Activated CD8-positive, alpha-beta memory T cell treated with anti-CD3 and anti-CD28 coated beads, Interleukin-2, amount 50 U/mL, for 24 hours (primary cell): ENCODE results near the gene STOX2.

ENCODE experiments used
- DNase-seq: peaks from one replicate; pipeline ENCODE4 v3.0.0-alpha.2; 2020; ENCODE audit errors: extremely low read depth

The STOX2 gene

DNA sequence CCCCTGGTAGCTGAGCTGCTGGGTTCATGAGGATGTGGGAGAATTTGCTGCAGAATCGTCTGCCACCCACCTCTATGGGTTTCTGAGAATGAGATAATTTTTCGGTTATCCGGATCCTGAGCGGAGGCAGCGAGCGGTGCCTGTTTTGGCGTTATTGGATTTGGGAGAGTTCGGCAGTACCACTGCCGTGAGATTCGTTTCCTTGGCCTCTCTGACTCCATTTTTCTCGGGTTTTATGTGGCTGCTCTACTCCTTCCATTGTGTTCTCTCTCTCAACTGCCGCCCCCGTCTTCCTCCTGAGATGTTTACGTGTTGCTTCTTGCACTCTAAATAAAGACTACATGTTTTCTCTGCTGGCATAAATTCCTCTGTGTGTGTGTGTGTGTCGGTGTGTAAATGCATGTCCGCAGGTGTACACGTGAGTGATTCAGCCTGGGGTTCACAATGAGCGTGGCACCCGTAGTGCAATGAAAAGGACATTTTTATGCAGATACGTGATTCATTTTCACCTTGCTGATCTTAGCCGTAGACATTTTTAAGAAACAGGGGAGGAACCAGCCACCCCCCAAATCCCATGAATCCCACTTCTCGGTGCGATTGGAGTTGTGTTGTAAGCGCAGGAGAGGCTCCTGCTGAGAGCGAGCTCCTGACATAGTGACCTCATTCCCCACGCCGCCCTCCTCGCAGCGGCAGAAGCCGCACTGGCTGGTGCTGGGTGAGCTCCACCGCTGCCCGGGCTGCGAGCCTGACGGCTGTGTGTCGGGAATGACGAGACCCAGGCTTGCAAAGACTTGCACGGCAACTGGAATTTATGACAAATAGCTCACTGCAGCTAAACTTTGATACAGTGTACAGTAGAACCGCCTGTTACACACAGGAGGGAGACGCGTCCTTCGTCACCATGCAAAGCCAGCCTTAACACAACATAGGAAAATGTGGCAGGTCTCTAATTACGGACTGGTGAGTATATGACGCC, 82.2 kb downstream of the STOX2 start:
- no peak for DNase-seq

DNA sequence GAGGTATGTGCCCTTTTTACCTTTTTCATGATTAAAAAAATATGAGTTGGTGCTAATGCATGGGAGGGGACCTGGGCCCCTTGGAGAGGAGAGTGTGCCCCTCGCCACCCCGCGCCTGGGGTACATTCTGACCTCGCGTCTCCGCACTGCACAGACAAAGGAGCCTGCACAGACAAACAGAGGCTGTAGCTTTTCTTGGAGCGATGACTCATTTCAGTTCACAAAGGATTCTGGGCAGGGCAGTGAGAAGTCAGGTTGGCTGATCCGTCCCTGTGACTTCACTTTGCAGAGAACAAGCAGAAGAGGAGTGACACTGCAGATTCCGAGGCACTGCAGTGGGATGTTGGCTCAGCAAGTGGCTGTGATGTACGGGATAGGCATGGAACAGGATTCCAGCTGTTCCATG, 82.9 kb downstream of the STOX2 start:
- DNase-seq = no peak

GRCh38 chr4:183988874-183989273, 83.8 kb downstream of the STOX2 start:
- DNase-seq = no peak

DNA sequence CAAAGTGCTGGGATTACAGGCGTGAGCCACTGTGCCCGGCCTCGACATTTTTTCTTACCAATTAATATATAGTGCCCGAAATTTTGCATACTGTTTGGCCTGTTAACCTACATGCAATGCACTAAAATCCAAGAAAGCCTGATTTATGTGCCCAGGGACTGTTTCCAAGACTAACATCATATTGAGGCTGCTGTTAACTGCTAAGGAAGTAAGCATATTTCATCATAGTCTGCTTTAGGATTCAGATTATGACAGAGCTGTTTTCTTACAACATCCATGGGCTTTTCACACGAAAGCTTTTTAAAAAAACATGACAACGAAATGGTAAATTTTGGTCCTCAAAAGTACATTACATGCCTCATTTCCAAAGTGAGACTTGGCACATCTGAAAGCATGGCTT, 84.4 kb downstream of the STOX2 start:
- no peak for DNase-seq

- no peak for DNase-seq
These were observed 84.8 kb downstream of the STOX2 start for GRCh38 chr4:183989931-183990330.

- no peak for DNase-seq
These were observed 88.6 kb downstream of the STOX2 start for GRCh38 chr4:183993676-183994075.

DNA sequence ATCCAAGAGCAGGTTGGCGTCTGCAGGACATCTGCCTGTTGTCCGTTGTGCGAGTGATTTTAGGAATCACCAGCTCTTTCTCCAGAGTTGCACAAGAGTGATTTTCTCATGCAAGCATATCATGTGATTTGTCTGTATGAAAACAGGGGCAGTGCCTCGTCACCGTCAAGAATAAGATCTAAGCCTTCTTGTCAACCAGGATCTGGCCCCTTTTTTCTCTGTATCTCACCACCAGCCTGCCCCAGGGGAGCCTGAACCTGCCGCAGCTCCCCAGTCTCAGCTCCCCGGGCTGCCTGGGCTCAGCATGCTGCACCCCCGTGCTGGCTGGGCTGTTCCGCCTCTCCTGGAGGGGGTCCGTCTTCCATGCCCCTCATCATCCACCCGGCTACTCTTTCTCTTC, 90.5 kb downstream of the STOX2 start:
- DNase-seq = no peak

GRCh38 chr4:183996868-183997267, 91.8 kb downstream of the STOX2 start:
- no peak for DNase-seq

DNA sequence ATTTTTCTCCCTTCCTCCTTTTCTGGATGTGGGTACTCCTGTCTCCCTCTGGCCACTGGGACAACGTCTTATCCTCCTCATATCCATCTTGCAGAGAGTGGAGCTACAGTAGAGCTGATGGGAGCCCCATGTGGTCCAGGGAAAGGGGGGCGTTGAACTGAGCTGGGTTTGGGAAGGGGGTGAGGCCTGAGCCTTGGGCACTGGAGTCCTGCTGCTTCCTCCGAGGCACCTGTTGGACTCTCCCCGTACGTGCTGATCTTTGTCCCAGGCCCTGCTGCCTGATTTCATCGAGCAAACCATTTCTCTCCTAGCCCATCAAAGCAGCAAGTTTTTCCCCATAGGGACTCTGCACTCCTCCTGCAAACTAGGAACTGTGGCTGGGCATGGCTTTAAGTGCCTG, 94.3 kb downstream of the STOX2 start:
- no peak for DNase-seq

DNA sequence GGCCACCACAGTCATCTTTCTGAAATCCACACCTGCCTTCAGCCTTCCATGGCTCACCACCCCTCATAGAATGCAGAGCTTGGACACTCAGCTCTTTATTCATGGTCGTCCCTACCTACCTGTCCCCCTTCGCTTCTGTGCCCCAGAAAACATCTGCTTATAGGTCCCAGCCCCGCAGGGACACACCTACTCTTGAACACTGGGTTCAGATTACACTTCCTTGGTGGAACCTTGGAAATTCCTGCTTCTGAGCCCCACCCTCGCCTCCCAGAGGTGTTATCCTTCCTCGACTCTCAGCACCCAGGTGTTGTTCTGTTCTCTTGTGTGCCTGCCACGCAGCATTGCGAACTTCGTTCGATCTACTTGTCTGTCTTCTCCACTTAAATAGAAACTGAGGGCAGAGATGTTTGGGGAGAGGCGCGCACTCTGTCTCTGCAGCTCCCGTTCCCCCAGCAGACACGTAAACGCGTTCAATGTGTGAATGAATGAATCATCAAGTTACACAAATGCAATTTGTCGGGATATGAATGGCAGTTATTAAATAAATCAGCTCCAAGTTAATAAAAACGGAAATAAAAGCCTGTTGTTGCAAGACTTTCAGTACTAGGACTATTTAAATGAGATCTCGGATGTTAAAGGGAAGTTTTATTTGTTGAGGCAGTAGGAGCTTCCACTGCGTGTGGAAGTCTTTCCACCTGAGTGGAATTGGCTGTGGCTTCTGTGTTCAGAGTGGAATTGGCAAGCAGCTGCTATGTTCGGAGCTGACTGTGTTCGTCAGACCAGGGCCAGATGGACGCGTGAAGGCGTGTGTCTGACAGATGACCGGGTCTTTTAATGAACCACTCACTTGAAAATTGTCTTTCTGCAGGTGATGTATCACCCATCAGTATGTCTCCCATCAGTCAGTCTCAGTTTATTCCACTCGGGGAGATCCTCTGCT, 95.6 kb downstream of the STOX2 start:
- DNase-seq = no peak

- DNase-seq = no peak
These were observed 98.3 kb downstream of the STOX2 start for GRCh38 chr4:184003433-184003832.

- no peak for DNase-seq
These were observed 102.8 kb downstream of the STOX2 start for GRCh38 chr4:184007891-184008290.

GRCh38 chr4:184010696-184011095, 105.6 kb downstream of the STOX2 start:
- DNase-seq = no peak

DNA sequence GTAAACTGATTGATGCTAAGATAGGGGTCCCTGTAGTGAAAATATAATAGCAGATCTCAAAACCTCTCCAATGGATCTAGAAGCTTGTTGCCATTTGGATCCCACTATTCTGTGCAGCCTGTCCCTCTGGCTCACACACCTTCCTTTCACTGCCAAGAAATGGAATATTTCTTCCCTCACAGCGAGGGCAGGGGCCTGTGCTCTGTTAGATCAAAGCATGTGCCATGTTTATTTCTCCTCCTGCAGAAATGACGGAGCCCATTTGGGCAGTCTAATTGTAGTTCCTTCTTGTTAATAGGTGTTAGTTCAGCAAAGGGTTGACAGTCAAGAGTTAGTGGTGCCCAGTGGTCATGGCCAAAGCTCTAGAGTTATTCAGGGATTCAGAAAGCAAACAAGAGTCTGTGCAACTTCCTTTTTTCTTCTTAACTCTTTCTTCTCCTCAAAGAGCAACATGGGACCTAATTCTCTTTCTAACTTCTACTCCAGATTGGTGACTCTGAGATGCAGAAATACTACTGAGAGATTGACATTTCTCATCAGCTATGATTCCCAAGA, 106.8 kb downstream of the STOX2 start:
- no peak for DNase-seq

- DNase-seq = no peak
These were observed 107.8 kb downstream of the STOX2 start for GRCh38 chr4:184012937-184013336.

GRCh38 chr4:184014301-184014700, 109.2 kb downstream of the STOX2 start:
- no peak for DNase-seq

- no peak for DNase-seq
These were observed 111.9 kb downstream of the STOX2 start for GRCh38 chr4:184016759-184017668.

DNA sequence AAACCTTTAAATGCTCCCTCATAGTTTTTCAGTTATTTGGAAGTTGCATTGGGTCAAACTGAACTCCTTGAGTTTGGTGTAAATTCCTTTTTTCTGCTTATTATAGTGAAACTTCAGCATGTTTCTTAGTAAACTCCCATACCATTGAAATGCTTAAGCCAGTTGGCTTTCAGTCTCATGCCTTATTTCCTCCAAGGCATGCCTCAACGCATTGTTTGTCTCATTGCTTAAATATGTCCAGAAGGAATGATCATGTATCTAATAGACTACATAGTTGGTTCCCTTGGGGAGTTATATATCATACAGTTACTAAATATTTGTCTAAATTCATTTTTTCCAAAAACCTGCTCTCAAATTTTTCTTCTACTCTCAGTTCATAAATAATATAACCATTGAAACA, 114.0 kb downstream of the STOX2 start:
- DNase-seq = no peak

GRCh38 chr4:184019667-184020623, 114.8 kb downstream of the STOX2 start:
- no peak for DNase-seq

- DNase-seq = no peak
These were observed 116.3 kb downstream of the STOX2 start for GRCh38 chr4:184021389-184021788.
